HL-60 (cell line): ENCODE results near the gene SEC16B.

Experiments used
- GABPA ChIP-seq: IDR thresholded peaks from 2 replicates; pipeline ENCODE4 v1.6.1; 2012; ENCODE audit warnings: low read depth
- POLR2AphosphoS5 ChIP-seq: IDR thresholded peaks from 2 replicates; pipeline ENCODE4 v1.6.1; 2012; ENCODE audit warnings: low read depth
- SPI1 ChIP-seq: IDR thresholded peaks from 2 replicates; pipeline ENCODE4 v1.6.1; 2012; ENCODE audit warnings: low read depth, mild to moderate bottlenecking, borderline replicate concordance
- TF ChIP-seq, protein P1 (sequence below): IDR thresholded peaks from one replicate; pipeline ENCODE4 v1.5.1; 2011; ENCODE audit warnings: low read length, control low read depth, inconsistent platforms; ENCODE audit not compliant: insufficient read depth
- TF ChIP-seq, protein P2 (sequence below): IDR thresholded peaks from 2 replicates; pipeline ENCODE4 v1.6.1; 2012; ENCODE audit warnings: low read depth; ENCODE audit not compliant: insufficient replicate concordance

DNA sequence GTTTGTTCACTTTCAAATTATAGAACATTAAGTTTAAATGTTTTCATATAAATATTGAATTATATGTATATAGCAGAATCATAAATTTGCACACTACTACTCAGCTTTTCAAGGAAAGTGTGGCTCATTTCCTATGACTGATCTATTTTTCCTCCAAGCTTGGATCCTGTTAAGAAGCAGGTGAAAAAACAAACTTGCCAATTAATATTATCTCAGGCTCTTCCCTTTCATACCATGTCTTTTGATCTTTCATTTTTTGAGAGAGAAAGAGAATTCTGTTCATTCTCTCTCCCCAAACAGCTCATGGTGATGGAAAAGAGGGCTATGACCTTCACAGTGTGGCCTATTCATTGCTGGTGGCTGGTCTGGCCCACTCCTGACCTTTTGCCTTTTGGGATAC, 43.7 kb downstream of the SEC16B start:
- TF ChIP-seq POLR2AphosphoS5 (no peak), SPI1 (no peak), GABPA (no peak)
- TF ChIP-seq, protein P1, sequence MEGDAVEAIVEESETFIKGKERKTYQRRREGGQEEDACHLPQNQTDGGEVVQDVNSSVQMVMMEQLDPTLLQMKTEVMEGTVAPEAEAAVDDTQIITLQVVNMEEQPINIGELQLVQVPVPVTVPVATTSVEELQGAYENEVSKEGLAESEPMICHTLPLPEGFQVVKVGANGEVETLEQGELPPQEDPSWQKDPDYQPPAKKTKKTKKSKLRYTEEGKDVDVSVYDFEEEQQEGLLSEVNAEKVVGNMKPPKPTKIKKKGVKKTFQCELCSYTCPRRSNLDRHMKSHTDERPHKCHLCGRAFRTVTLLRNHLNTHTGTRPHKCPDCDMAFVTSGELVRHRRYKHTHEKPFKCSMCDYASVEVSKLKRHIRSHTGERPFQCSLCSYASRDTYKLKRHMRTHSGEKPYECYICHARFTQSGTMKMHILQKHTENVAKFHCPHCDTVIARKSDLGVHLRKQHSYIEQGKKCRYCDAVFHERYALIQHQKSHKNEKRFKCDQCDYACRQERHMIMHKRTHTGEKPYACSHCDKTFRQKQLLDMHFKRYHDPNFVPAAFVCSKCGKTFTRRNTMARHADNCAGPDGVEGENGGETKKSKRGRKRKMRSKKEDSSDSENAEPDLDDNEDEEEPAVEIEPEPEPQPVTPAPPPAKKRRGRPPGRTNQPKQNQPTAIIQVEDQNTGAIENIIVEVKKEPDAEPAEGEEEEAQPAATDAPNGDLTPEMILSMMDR, result no peak
- TF ChIP-seq, protein P2, sequence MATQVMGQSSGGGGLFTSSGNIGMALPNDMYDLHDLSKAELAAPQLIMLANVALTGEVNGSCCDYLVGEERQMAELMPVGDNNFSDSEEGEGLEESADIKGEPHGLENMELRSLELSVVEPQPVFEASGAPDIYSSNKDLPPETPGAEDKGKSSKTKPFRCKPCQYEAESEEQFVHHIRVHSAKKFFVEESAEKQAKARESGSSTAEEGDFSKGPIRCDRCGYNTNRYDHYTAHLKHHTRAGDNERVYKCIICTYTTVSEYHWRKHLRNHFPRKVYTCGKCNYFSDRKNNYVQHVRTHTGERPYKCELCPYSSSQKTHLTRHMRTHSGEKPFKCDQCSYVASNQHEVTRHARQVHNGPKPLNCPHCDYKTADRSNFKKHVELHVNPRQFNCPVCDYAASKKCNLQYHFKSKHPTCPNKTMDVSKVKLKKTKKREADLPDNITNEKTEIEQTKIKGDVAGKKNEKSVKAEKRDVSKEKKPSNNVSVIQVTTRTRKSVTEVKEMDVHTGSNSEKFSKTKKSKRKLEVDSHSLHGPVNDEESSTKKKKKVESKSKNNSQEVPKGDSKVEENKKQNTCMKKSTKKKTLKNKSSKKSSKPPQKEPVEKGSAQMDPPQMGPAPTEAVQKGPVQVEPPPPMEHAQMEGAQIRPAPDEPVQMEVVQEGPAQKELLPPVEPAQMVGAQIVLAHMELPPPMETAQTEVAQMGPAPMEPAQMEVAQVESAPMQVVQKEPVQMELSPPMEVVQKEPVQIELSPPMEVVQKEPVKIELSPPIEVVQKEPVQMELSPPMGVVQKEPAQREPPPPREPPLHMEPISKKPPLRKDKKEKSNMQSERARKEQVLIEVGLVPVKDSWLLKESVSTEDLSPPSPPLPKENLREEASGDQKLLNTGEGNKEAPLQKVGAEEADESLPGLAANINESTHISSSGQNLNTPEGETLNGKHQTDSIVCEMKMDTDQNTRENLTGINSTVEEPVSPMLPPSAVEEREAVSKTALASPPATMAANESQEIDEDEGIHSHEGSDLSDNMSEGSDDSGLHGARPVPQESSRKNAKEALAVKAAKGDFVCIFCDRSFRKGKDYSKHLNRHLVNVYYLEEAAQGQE, result no peak
